GM21786 (cell line): ENCODE results near the gene C11orf98.
A peak's percentile ranks its signal among the peaks of the same experiment; 100 is the strongest.
"Not testable (repeated sequence)": the region's sequence is repeated elsewhere in the genome, so short reads cannot be mapped to it uniquely, and the experiment has no call there.

ENCODE experiments used
- ATAC-seq: cut with Tn5 transposase; IDR thresholded peaks from one replicate; pipeline ENCODE4 v1.9.1; 2021; ENCODE audit not compliant: unreplicated experiment

C11orf98 gene

DNA sequence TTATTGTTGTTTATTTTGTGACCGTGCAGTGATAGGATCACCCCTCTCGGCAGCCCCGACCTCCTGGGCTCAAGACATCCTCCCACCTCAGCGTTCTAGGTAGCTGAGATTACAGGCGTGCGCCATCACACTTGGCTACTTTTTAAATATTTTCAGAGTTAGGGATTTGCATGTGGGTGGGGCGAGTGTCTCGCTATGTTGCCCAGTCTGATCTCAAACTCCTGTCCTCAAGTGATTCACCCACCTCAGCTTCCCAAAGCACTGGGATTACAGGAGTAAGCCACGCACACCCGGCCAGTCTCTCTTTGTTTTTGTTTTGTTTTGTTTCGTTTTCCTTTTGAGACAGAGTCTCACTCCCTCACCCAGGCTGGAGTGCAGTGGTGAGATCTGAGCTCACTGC is 10.7 kb downstream of the C11orf98 start:
- ATAC-seq, result no peak

DNA sequence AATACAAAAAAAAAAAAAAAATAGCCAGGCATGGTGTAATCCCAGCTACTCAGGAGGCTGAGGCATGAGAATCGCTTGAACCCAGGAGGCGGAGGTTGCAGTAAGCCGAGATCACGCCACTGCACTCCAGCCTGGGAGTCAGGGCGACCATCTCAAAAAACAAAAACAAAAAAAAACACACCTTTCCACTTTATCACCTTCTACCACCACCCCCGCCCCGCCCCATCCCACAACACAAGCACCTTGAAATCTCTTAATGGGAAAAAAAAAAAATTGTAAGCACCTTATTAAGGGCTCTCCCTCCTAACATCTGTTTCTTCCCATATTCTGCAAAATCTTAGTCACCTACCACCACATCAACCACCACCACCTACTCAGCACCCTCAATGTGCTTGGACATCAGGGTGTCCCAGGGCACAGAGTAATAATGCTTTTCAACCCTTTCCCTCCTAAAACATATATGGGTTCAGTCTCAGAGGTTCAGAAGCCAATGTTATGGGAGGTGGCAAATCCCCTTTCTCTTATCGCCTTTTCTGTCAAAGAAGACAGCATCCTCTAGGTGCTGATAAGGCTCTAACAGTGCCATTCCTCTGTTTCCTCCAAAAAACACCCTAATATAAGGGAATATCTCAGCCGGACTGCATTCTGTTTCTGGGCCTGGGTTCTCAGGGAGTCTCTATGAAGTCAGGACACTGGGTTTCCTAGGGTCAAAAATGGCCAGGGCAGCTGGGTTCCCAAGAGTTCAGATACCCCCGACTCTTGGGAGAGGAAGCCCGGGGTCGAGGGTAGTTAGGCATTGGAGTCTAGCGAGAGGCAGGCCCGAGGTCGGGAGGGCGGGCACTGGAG is 12.6 kb downstream of the C11orf98 start:
- ATAC-seq, result peak; percentile 25

DNA sequence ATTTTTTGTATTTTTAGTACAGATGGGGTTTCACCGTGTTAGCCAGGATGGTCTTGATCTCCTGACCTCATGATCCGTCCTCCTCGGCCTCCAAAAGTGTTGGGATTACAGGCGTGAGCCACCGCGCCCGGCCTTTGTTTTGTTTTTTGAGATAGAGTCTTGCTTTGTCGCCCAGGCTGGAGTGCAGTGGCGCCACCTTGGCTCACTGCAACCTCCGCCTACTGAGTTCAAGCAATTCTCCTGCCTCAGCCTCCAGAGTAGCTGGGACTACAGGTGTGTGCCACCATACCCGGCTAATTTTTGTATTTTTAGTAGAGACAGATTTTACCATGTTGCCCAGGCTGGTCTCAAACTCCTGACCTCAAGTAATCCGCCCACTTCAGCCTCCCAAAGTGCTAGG is 14.7 kb downstream of the C11orf98 start:
- not testable (repeated sequence) for ATAC-seq

DNA sequence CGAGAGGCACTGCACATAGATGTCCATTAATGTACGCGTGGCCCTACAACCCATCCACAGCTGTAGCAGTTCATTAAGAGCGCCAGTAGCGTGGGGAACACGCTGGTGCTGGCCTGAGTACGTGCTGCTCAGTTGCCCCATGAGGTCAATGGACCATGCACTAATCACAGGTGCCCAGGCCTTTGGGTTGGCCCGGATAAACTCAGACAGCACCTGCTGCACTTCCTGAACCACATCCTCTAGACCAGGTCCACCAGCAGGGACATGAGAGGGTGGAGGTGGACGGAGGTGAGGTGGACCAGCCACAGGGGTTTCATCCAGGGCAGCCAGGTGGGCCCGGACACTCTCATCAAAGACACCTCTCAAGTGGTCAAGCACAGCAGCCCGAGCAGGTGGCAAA is 15.5 kb downstream of the C11orf98 start:
- no peak for ATAC-seq

DNA sequence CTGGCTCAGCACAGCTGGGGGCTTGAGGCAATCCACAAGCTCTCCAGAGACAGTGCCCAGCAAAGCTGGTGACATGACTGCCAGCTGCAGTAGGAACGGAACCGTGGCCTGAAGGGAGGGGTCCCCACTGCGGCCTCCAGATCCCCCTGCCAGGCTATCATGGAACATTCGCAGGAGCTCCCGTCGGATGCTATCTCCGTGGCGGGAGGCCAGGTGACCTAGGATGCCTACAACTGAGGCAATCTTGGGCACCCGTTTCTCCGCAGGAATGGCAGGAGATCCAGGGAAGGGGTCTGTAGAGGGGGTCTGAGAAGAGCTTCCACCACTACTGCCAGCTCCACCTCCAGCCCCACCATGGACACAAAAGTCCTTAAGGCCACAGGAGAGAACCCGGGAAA is 16.0 kb downstream of the C11orf98 start:
- no peak for ATAC-seq

DNA sequence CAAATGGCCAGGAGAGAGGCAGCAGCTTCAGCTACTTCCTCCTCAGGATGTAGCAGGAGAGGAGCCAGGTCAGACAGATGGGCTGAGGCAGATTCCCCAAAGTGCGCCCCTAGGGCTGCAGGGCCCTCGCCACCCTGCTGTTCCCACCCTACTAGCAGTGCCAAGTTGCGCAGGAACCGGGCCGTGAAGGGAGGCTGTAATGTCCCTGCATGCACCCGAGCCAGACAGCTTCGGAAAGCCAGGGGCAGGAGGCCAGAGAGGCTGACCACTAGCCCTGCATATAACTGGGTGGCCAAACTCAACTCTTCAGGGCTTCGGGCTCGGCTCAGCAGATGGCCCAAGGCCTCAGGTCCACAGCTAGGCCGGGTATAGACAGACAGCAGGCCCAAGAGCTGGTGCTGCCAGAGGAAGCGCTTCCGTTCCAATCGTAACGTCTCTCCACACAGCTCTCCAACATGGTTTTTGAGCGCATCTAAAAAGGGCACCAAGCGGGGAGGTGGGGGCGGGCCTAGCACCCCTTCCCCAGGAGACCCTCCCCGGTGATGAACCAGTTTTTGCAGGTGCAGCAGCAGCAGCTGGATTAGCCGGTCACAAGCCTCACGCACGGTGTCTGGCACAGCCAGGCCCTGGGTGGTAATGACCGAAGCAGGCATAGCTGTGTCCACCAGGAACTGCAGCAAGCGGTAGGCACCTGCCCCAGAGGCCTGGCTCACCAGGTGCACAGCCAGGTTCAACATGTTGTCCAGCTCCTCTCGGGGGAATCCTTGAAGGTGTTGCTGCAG is 16.6 kb downstream of the C11orf98 start:
- ATAC-seq, result no peak

DNA sequence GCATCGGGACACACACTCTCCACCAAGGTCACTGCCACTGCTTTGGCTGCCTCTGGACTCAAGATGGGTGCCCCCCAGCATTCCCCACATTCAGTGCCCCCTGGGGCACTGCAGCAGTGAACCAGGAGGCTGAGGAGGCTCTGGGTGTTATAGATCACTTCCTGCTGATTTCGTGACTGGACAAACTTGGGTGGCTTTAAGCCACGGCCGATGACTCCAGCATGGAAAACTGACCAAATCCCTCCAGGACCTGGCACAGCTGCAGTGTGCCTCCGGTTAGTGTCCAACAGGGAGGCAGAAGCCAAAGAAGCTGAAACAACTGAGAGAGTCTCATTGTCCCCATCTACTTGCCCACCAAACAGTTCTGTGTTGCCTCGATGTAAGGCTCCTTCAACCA is 17.4 kb downstream of the C11orf98 start:
- ATAC-seq, result no peak

DNA sequence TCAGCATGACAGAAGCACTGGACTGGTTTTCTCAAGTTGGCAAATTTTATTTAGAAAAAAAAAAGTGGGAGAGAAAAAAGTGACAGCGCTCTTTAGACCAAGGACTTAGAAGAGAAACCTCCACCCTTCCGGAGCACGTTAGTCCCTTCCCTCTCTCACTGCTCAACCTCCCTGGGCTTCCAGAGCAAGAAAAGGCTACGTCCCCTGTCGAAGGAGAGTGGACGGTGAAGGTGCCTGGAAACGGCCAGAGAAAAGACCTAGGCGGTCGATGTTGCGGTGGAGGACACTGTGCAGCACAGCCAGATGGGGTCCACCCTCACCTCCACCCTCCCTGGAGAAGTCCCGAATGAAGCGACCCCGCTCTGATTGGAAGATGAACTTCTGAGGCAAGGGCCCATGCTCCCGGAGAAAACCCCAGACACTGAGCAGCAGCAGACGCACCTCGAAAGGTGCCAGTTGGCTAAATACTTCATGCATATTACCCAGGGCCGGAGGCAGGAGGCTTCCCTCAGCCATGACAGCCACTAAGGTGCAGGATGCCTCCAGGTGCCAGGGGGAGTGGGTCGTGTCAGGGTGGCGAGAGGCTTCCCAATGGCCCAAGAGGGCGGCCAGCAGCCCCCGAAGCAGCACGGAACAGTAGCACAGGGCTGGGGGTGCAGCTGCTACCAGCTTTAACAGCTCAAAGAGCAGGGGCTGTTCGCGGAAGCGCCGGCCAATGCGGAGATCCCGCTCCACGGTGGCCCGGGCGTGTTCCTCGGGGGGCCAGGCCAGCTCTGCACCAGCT is 18.0 kb downstream of the C11orf98 start:
- no peak for ATAC-seq

DNA sequence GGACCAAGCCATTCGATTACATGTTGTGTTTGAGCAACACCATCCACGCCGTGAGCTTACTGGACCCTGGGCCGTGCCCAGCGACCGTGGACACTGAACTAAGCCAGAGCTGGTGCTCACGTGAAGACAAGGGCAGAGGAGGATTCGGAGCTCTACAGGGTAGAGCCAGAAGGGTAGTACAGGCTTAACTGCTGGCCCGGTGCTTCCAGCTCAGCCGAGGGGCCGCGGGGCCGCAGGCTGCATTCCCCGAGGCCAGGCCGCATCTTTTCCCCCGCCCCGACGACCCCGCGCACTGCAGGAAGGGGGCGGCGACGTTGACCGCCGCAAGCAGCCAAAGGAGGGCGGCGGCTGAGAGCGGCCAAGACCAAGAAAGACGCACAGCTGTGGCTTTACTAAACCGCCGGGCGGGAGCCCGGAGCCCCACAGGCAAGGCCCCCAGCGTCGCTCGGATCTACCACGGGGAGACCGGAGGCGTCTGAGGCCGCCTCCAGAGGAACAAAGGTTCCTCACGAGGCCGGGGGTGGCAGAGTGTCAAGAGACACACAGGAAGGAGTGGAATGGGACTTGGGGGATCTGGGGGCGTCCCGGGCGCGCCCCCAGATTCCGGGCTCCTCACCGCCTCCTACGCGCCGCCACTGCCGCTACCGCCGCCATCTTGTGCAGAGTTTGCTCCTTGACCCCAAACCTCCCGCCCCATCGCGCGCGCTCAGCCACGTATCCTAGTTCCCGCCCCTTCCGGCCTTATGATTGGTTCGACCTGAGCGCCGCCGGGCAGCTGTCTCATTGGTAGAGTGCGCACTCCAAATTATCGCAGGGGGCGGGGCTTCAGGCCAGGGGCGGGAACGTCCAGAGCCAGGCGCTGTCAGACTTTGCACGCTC is 18.8 kb downstream of the C11orf98 start, which contains the start of gene GANAB:
TSS of gene GANAB (minus strand) at position 668 of the 879 bp plus-strand sequence. CDS start at position 654, 14 bp downstream.
- peak; percentile 98 for ATAC-seq

DNA sequence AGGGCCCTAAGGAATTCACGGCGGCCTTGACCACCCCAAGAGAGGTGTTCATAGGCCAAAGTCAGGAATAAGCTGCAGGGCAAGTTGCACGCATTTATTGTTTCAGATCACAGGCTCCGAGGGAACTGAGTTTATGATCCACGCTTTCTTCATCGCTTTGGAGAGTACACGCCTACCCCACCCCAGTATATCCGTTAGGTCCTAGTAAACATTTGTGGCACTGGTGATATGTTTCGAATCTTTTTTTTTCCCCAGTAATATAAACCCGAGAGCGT is 19.4 kb downstream of the C11orf98 start:
- no peak for ATAC-seq

DNA sequence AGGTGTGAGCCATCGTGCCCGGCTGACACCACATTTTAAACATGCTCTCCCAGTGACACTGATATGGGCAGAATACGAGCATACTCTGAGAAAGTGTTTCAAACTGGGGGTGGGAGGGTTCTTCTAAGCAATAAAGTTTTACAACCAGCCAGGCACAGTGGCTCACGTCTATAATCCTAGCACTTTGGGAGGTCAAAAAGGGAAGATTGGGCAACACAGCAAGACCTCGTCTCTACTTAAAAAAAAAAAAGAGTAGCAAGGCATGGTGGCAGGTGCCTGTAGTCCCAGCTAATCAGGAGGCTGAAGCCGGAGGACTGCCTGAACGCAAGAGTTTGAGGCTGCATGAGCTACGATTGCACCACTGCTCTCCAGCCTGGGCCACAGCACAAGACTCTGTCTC is 20.8 kb downstream of the C11orf98 start:
- no peak for ATAC-seq

DNA sequence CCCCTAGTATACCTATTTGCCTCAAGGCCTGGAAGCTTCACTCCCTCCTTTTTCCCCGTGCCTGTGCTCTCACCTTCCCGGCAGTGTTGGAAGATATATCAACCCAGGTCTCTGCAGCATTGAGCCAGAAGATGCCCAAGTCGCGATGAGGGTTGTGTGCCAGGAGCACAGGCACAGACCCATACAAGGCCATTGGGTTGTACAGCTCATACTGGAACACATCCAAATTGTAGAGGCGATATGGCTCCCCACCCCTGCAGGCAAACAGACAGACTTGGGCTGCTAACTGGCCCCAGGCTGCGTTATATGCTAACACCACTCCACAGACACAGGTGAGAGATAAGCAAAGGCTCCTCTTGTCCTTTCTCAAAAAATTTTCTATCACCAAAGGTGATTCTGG is 32.5 kb downstream of the C11orf98 start:
- ATAC-seq, result no peak

DNA sequence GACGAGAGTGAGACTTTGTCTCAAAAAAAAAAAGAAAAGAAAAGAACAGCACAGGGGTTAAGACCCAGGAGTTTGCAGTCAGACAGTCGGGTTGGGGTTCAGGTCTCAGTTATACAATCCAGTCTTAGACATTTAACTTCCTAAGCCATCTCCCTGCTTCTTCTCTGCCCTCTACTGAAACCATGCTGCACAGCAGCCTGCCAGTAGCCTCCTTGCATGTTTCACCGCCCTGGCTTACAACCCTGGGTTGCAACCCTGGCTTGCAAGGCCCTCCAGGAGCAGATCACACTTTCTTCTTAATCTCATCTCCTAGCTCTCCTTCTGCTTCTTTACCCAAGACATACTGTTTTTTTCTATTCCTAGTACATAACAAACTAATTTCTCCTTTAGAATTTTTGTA is 37.3 kb downstream of the C11orf98 start:
- ATAC-seq, result no peak

DNA sequence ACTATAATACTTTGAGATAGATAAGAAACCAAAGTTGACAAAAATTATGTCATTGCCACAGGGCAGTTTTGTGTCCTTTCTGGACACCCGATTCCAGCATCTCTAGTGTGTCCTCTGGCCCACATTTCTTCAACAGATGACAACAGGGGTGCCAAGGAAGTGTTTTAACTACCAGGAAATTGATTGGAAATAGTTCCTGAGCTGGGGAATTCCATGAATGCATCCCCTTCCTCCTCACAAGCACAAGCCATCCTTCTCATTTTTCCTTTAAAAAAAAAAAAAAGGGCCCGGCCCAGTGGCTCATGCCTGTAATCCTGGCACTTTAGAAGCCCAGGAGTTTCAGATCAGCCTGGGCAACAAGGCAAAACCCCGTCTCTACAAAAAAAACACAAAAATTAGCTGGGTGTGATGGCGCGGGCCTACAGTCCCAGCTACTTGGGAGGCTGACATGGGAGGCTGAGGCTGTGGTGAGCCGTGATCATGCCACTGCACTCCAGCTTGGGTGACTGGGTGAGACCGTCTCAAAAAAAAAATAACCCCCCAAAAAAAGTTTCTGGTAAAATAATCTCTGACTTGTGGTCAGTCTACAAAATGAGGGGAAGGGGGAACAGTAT is 42.4 kb downstream of the C11orf98 start:
- ATAC-seq, result no peak

DNA sequence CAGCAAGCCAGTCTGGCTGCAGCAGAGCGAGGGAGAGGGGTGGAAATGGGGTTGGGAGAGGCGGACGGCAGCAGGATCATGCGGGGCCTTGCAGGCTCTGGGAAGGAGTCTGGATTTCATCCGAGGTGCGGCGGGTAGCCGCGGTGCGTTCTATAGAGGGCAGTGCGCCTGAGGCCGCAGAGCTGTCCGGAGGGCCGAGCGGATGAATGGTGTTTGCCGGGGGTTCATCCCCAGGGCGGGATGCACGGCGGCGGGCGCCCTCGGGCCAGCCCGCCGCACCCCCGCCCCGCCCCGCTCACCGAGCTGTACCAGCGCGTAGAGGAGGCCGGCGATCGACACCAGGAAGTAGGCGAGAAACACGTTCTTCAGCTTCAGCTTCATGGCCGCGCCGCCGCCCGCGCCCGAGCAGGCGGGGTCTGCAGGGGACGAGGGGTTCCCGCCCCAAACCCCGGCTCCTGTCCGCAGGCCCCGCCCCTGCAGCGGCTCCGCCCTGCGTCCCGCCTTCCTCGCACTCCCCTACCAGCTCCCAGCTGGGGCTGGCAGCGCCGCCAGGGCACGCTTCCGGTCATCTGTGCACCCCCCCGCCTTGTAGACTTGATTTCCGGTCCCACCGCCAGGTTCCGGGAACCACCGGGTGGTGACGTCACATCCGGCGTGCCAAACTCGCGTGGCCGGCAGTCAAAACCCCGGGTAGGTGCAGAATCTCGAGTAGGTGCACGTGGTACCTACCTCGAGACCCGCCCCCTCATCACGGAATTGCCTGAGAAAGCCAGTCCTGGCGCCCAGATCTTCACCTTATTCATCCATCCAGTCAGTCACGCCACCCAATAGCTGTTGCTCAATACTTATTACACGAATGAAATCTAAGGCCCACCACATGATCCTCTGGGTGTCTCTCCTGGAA is 43.2 kb downstream of the C11orf98 start, which contains the start of gene B3GAT3:
TSS of gene B3GAT3 (minus strand) at position 420 of the 904 bp plus-strand sequence. CDS start at position 381, 39 bp downstream.
- peak; percentile 97 for ATAC-seq

DNA sequence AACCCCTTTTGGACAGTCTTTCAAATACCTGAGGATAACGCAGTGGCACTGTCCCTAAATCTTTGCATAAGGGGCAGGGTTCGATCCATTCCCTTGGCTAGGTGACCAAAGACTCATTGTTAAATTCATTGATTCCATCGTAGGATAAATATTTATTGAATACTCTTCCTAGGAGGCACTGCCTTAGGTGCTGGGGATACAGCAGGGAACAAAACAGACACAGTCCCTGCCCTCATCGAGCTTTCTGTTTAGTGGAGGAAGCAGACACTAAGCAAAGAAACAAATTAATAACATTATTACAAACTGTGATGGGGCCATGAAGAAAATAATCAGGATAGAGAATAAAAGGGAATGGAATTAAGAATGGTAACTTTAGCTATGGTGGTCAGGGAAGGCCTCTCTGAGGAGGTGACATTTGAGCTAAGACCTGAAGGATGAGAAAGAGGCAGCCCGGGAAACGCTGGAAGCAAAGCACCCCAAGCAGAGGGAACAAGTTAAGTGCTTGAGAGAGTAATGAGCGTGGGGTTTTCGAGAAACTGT is 43.9 kb downstream of the C11orf98 start:
- no peak for ATAC-seq

DNA sequence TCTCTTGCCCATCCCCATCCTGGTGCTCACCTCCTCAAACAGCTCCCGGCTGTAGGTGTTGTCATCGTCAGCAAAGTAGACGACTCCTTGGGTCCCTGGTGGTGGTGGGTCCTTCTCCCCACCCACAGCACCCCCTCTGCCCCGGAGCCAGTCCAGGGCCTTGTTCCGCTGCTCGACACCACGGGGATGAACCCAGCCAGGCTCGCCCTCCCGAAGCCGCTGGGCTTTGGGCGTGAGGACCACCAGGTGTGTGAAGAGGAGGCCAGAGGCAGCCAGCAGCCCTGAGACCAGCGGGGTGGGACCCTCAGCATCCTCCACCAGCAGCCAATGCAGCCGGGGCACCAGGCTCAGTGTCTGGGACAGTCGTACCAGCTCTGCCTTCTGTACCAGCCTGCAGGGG is 48.1 kb downstream of the C11orf98 start:
- ATAC-seq, result not testable (repeated sequence)

DNA sequence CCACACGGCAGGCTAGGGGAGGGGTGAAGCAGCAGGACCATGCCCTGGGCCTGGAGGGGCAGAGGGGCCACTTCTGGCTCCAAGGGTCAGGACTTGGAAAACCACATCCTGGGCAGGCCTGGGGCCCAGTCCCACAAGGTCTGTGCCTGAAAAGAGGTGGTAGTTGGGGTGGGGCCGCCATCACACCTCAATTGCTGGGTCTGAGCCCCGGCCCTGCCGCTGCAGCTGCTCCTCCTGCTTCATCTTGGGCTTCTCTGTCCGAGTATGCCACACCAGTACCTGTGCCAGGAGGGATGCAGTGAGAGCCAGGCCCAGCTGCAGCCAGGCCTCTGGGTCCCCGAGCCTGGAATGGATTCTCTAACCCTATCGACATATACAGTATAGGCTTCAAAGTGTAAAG is 49.5 kb downstream of the C11orf98 start:
- ATAC-seq, result no peak

DNA sequence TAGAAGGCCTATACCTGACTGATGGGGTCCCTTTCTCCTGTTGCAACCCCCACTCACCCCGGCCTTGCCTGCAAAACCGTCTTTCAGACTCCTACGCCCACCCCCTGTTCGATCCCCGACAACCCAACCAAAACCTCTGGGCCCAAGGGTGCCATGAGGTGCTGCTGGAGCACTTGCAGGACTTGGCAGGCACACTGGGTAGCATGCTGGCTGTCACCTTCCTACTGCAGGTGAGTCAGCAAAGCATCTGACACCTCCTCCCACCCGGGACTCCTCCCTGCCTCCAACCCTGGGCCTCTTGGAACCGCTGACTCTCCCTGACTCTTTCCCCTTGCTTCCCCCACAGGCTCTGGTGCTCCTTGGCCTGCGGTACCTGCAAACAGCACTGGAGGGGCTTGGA is 50.7 kb downstream of the C11orf98 start:
- ATAC-seq, result no peak
